CD4-positive, alpha-beta T cell treated with Interleukin-17A for 4 hours (primary cell): Measurements from ENCODE around the gene TEDDM1.
A peak's percentile ranks its signal among the peaks of the same experiment; 100 is the strongest.
"Not testable (repeated sequence)": the region's sequence is repeated elsewhere in the genome, so short reads cannot be mapped to it uniquely, and the experiment has no call there.

Experiments used
- DNase-seq: peaks from one replicate; pipeline ENCODE4 v3.0.0-alpha.2; 2020; ENCODE audit warnings: mixed read lengths

The TEDDM1 gene, protein sequence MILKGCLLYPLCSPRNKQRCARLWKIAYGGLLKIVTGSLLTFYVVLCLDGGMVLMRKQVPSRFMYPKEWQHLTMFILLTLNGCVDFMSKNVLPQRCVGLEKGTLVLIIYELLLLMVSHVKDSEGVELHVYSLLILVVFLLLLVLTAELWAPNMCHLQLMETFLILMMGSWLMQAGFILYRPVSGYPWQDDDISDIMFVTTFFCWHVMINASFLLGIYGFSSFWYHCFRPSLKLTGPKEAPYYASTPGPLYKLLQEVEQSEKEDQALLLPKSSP

DNA sequence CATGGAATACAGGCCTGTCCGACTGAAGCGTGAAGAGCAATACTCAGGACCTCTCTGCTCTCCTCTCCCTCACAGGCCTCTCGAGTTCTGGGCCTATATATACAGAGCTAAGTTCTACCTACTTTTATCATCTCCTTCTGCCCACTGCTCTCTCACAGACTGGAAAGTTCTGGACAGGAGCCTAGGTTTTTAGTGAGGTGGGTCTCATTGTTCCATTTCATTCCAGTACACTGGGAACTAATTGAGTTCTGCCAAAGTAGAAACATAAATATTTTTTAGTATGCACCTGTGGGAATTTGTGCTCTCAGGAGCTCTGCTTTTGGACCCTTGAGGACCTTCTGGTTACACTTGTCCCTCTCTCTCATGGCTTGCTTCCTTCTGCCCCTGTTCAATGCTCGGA lies at the start of gene TEDDM1:
TSS of gene TEDDM1 (minus strand) at position 101 of the 400 bp plus-strand sequence. CDS start 182 bp downstream, outside the sequence.
- DNase-seq, result no peak

DNA sequence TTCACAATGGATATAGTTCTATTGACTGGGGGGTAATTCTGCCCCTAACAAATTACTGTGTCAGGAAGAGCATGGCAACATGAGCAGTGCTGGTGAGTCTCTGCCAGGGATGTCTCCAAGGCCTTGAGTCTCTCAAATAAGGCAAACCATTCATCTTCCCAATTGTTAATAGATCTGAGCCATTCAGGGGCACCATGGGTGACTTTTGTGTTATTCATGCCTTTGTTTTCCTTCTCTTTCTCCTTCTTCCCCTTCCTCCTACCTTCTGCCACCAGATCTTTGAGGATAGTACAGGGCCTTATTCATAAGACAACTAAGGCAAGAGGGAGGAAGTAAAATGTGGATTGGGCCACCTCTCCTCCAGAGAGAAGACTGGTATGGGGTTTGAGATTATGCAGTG lies 49.6 kb upstream of the TEDDM1 start, which contains the start of gene RGSL1:
TSS of gene RGSL1 (plus strand) at position 60 of the 400 bp plus-strand sequence. CDS start at position 80, 20 bp downstream.
- no peak for DNase-seq

DNA sequence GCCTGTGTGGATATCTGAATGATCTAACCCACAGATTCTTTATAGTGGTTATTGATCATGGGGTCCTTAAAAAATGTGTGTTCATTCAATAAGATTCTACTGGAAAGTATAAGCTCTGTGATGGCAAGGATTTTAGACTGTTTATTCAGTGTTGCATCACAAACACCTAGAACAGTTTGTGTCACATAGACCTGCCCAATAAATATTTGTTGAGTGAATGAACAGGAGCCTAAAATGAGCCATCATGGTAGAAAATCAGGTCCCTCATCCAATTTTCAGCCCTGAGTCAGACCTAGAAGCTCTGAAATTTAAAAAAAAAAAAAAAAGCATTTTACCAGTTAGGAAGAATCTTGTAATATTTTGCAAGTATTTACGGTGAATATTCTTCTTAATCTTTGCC lies 47.2 kb upstream of the TEDDM1 start:
- no peak for DNase-seq

DNA sequence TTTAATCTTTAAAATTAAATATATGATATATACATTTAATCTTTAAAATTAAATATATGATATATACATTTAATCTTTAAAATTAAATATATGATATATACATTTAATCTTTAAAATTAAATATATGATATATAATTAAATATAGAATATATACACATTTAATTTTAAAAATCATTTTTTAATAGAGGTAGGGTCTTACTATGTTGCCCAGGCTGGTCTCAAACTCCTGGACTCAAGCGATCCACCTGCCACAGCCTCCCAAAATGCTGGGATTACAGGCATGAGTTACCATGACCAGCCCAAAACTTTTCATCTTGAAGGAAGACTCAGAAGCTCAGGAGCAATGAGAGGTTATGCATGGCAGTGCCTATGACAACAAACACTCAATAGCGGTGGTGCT lies 46.7 kb upstream of the TEDDM1 start:
- not testable (repeated sequence) for DNase-seq

DNA sequence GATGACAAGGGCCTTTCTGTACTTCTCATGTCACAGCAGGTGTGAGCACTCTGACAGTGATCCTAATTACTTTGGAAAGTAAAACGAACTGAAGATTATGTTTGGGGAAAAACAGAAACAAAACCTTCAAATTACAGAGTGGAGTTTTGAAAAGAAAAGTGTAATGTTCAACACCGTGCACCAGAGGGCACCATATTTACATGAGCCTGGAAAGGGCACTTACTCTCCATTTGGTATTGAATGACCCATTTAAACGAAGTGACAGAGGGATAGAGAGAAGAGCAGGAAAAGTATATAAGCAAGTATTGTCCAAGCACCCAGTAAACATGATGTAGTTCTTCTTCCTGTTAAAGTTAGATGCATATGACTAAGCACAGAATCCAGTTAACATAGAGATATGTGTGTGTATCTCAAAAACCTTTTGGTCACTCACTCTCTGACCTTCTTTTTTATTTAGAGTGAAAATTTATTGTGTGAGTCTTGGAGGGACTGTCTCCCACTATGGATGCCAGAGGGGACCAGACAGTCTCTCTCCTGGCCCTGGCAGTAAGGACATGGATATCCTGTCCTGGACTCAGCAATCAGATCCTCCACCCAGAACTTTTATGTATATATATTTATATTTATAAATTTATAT lies 45.7 kb upstream of the TEDDM1 start:
- peak; percentile 26 for DNase-seq

DNA sequence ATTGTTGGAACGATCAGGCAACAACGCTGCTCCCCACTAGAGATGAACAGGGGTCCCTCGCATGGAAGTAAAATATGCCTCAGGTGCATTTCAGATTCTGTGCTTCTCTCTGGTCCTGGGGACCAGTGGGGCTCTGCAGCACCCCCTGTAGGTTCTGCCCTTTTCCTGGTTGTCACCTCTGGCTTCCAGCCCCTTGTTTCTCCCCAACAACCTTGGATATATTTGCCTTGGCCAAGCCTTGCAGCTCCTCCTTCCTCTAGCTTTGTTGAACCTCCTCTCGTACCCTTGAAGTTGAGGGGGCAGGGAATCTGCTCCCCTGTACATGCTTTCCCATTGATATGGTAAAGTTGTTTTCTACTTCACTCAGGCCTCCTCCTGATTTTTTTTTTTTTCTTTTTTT lies 44.0 kb upstream of the TEDDM1 start:
- DNase-seq, result no peak

DNA sequence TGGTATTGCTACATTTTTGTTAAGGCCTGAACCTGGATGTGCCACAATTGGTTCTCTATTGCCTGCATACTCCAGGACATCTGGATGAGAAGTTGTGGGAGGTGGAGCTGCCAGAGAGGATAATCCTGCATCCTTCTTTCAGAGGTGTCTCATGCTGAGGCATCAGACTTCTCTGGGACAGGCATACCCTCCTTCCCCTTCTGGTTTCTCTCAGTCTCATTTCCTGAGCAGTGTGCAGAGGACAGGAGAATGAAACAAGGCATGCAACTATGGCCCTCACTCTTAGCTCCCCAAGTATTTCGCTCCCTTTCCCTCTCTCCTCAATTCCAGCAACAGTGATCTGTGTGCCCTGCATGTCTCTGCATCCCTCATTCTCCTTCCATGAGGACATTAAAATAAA lies 41.9 kb upstream of the TEDDM1 start:
- DNase-seq, result no peak

DNA sequence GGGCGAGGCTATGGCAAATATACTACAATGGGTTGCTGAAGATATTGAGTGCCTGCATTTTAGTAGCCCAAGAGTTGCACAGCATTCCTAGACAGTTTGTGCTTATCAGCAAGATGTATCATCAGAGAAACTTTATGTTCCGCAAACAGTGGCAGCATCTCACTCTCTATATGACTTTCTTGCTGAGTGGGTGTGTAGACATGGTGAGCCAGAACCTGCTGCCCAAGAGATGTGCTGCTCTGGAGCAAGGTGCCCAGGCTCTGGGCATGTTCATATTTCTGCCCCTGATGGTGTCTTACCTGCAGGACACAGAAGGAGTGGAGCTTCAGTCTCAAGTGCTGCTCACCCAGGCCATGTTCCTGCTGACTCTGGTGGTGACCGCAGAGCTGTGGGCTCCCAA lies 41.3 kb upstream of the TEDDM1 start:
- no peak for DNase-seq

DNA sequence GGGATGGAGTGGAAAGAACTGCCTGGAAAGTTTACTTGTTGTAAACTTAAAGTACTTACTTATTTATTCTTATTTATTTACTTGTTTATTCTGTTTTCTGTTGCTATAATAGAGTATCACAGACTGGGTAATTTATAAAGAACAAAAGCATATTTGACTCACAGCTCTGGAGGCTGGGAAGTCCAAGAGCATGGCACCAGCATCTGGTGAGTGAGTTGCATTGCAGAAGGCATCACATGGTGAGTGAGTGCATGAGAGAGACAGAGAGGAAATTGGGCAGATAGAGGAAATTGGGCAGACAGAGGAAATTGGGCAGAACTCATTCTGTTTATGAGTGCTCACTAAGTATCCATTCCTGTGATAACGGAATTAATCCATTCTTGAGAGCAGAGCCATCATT lies 37.9 kb upstream of the TEDDM1 start:
- DNase-seq, result no peak

DNA sequence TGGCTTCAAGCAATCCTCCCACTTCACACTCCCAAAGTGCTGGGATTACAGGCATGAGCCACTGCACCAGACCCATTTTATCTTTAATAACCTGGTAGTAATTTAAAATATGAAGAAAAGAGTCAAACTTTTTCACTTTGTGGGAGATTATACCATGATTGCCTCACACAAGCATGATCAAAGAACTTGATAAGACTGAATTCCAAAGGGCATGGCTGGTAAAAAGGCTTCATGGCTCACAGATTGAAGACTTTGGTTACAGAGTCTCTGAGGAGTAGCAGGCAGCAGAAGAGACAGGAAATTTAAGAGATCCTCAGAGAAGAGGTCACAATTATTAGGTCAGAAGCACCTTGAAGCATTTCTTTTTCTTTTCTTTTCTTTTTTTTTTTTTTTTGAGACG lies 33.1 kb upstream of the TEDDM1 start:
- DNase-seq, result no peak

DNA sequence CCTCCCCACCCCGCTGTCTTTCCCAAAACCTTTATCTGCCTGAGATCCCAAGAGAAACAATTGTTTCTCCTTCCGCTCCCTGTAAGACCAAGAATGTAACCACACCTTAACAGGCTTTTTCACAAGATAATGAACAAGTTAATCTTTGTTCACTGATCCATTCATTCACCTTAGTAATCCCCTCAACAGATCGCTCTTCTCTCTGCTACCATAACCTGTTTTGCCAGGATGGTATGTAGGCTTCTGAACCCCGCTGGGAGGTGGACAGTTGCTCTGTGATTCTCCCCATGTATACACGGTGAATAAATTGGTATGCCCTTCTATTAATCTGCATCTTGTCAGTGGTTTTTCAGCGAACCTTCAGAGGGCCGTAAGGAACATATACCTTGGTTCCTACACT lies 30.8 kb upstream of the TEDDM1 start:
- no peak for DNase-seq

DNA sequence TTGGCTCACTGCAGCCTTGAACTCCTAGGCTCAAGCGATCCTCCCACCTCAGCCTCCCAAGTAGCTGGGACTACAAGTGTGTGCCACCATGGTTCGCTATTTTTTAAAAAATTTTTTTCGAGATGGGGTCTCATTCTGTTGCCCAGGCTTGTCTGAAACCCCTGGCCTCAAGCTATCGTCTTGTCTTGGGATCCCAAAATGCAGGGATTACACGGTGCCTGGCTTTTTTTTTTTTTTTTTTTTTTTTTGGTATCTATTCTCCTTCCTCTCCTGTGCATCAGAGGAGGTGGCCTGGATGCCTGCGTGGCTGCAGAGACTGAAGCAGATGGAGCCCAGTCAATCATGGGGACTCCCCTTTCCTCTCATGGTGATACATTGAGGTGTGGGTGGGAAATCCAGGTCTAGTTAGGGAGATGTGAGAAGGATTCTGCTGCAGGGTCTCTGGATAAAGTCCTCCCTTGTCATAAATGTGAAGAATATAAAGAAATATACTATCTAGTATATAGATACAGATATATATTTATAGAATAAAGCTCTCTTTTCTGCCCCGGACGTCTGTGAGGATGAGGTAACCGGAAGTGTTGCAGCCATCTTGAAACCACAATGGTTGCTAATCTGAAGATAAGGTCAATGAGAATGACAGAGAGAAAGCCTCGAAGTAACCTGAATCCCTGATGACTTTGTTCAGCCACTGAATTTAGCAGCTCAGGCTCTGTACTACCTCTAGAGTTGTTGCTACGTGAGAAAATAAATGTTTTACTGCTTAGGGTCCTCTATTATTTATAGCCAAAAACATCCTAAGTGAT lies 30.0 kb upstream of the TEDDM1 start:
- peak; percentile 36 for DNase-seq

DNA sequence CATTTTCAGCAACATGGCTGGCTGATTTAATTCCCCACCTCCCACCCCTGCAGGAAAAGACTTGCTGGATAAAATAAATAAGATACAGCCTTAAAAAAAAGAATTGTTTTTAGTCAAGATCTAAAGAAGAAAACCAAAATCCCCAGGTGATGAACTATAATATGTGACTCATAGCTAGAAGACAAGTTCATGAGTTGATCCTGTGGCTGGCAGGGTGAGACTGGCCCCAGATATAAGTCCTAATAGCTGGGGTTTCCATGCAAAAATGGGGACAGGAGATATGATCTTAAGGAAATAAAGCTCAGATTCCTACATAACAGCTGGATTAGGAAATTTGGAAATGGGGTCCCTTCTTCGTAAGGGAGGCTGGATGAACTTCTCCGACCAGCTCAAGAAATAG lies 27.6 kb upstream of the TEDDM1 start:
- DNase-seq, result no peak

DNA sequence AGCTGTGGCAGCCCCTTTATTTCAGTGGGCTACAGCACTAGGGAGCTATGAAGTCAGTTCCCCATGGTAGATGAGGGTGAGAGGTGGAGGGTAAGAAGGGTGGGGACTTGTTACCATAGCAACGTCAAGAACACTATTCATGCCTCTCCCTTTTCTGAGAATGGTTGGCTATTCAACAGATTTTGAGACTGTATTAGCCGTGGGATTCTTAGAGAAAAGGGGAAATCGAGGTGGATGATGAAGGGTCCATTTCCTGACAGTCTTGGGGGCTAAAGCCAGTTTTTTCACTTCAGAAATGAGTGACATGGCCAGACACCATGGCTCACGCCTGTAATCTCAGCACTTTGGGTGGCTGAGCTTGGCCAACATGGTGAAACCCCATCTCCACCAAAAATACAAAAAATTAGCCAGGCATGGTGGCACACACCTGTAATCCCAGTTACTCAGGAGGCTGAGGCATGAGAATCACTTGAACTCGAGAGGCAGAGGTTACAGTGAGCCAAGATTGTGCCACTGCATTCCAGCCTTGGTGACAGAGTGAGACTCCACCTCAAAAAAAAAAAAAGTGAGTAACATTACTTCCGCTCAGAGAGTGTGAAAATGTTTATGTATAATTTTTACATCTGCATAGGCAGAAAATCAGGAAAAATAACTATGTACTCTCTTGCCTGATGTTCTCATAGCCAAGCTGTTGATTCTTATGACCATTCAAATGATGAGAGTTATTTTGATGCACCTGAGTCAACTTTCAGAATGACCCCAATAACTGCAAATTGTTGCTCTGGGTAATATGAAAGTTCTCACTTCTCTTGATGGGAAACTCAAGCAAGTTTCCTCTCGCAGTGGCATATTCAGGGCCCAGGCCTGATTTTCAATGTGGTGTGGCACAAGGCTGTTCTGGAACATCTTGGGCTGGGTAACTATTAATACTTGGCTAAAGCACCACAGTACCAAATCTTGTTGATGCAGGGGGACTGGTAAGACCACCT lies 26.3 kb upstream of the TEDDM1 start:
- DNase-seq, result no peak

DNA sequence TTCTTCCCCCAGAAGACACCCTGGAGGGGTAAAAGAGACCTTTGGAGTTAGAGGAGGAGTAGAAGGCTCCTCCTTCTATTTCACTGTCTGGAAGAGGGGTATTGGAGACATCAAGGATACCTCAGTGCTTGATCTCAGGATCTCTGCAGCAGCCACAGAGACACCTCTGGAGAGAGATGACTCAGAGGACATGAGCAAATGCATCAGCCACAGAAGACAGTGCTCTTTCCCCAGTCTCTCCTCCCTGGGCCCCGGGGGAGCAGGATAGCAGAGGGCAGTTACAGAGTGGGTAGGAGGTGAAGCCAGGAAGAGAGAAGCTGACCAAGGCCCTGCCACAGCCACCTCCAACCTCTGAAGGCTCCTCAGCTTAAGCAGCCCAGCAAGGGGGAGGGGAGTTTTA lies 15.3 kb upstream of the TEDDM1 start:
- no peak for DNase-seq

DNA sequence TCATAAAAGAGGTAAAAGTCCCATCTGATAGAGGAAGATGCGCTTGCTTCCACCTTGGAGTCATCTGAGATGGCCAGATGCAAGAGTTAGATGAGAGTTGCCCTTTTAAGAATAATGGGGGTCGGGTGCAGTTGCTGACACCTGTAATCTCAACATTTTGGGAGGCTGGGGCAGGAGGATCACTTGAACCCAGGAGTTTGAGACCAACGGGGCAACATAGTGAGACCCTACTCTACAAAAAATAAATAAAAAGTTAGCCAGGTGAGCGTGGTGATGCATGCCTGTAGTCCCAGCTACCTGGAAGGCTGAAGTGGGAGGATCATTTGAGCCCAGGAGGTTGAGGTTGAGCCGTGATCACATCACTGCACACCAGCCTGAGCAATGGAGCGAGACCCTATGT lies 13.5 kb upstream of the TEDDM1 start:
- DNase-seq, result no peak

DNA sequence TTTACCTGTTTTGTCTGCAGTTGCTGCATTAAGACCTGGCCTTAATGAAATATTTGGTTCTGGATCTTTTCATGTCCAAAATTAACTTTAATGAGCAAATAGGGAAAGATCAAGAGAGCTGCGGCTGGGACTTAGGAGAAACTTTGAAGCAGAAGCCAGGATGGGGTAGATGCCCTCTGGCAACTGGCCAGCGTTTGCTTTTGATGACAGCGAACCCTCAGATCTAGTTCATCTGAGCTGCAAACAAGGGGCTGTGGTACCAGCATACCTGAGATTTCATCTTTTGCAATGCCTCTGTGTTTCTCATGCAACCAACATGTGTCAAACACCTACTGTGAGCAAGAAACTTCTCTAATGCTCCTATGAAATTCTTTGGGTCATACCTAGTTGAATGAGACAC lies 13.0 kb upstream of the TEDDM1 start:
- no peak for DNase-seq

DNA sequence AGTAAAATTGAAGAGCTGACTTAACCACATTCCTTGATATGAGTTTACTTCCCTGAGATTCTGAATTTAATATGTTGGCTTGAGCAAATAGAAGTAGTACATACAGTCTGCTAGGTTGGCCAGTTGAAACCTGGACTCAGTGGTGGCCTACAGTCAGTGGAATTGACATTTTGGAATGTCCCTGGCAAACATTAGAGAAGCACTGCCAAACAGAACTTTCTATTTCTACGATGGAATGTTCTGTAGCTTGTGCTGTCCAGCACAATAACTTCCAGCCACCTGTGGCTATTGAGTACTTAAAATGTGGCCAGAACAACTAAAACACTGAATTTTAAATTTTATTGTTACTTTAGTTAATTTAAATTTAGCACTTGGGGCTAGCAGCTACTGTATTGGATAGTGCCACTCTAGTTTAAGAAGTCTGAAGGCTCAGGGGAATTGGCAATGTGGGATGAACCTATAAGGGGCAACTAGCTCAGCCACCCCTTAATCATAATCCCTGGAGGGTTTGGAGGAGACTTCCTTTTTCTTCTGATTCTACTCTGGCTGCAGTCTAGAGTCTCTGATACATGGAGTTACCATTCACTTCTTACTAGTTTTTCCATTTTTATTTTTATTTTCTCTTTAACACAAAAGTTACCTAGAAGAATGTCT lies 10.3 kb upstream of the TEDDM1 start:
- DNase-seq, result no peak

DNA sequence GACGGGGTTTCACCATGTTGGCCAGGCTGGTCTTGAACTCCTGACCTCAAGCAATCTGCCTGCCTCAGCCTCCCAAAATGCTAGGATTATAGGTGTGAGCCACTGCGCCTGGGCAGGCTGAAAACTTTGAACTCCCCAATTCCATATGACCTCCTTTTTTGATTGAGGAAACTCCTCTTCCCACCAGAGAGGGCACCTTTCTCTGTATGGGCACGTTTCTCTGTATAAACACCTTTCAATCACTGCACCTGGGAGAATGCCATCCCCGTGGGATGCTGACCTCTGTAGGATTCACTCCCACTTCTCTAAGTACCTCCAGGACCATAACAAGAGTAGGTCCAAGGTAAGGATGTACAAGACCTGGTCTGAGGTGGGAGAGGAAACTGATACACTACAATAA lies 9.7 kb upstream of the TEDDM1 start:
- no peak for DNase-seq

DNA sequence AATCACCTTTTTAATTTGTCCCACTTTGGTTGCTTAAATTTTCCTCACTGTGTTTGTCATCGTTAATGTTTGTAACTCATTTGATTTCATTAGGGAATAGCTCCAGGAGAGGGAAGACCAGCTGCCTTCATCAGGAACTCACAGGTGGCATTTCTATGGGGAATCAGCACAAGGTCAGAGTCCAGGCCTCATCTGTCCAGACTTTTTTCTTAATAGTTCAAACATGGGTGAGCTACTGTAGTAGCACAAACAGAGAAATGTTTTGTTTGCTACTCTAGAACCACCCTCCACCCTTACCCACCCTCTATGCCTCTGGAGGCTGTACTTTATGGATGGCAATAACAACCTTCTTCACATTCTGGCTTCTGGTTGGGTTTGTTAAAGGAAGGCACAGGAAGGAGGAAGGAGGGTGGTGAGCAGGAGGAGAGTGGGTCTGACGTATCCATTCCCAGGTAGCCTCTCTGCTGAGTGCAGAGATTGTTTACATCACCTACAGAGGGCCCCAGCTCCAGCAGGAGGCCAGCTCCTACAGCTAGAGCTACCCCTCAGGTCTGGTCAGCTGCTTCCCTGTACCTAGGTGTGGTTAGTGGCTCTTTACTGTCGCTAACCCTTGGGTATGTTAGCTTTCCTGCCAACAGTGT lies 8.1 kb upstream of the TEDDM1 start:
- DNase-seq, result no peak

DNA sequence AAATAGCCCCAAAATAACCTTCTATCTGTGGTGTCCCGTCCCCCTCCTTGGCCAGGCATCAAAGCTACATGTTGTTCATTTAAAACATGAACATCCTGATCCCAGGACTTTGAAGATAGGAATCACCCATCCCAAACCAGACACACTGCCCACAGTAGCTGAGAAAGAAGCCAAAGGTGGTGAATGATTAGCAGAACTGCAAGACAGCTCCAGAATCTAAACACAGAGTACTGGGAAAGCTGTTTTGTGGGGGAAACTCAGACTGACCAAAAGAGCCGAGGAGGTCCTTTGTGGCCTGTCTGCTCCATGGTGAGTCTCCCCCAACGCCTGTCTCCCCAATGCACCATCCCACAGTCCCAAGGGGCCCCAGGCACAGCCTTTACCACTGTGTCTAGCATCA lies 7.3 kb upstream of the TEDDM1 start:
- no peak for DNase-seq

DNA sequence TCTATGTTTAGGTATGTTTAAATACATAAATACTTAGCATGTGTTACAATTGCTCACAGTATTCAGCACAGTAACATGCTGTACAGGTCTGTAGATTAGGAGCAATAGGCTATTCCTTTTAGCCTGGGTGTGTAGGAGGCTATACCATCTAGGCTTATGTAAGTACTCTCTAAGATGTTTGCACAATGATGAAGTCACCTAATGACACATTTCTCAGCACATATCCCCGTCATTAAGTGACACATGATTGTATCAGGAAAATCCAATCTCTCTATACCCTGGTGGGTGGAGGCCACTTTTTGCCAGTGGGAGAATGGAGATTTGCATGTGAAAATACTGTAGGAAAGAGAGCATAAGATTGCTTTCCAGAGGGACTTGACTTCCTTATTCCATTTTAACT lies 5.5 kb upstream of the TEDDM1 start:
- no peak for DNase-seq
